Tibial nerve (tissue), 4 donors: ENCODE data around the gene ZMYND8. TPM values are rescaled to one million over a fixed set of nuclear protein-coding genes. Genes with fewer than 3 reads are reported as not detected.
A peak's percentile ranks its signal among the peaks of the same experiment; 100 is the strongest.
"Not testable (repeated sequence)": the region's sequence is repeated elsewhere in the genome, so short reads cannot be mapped to it uniquely, and the experiment has no call there.

Experiments used
- DNase-seq, 2 donors: peaks; one replicate each; pipeline ENCODE4 v3.0.0-alpha.2; 2019; ENCODE audit warnings: low spot score in 2 of 2
- H3K27ac ChIP-seq, 4 donors: fragments of 200-600 bp; sonication (generic) in 3 of 4; one replicate each; pipeline ENCODE4 v1.5.1; 2017 to 2019; ENCODE audit warnings: mild to moderate bottlenecking in 1 of 4
- H3K27me3 ChIP-seq, 2 donors: fragments of 200-600 bp; sonication (generic) in 1 of 2; one replicate each; pipeline versions ENCODE4 v1.5.1 to v1.6.0; 2017 to 2019
- H3K36me3 ChIP-seq, 3 donors: fragments of 200-600 bp; sonication (generic); one replicate each; pipeline ENCODE4 v1.5.1; 2018 to 2019
- H3K4me1 ChIP-seq, 4 donors: fragments of 200-600 bp; sonication (generic) in 3 of 4; one replicate each; pipeline ENCODE4 v1.5.1; 2017 to 2019
- H3K4me3 ChIP-seq, 4 donors: fragments of 200-600 bp; sonication (generic) in 3 of 4; one replicate each; pipeline ENCODE4 v1.5.1; 2017 to 2019; ENCODE audit warnings: mild to moderate bottlenecking in 1 of 4, moderate library complexity in 1 of 4
- H3K9me3 ChIP-seq, 4 donors: fragments of 200-600 bp; sonication (generic) in 3 of 4; one replicate each; pipeline ENCODE4 v1.5.1; 2017 to 2019
- CTCF ChIP-seq, 5 experiments: fragments of 200-600 bp in 3 of 5; fragments of 450-650 bp in 2 of 5; sonication (generic) in 3 of 5; IDR thresholded peaks; one replicate each; pipeline ENCODE4 v1.5.1; 2016 to 2019; ENCODE audit warnings: antibody characterized with exemption in 5 of 5, mild to moderate bottlenecking in 3 of 5, moderate library complexity in 2 of 5
- EP300 ChIP-seq, 2 donors: sonication (generic); formaldehyde crosslinking; IDR thresholded peaks; one replicate each; pipeline ENCODE4 v1.6.1; 2017; ENCODE audit warnings: antibody characterized with exemption in 2 of 2, mild to moderate bottlenecking in 1 of 2
- POLR2A ChIP-seq, 2 donors: fragments of 450-650 bp; IDR thresholded peaks; one replicate each; pipeline ENCODE4 v1.6.1; 2017; ENCODE audit warnings: antibody characterized with exemption in 2 of 2, mild to moderate bottlenecking in 2 of 2, moderate library complexity in 2 of 2
- WGBS, 2 donors: methylation state at CpG; one replicate each; pipeline ENCODE4 v1.1.5; 2018; 5-methylcytosine and 5-hydroxymethylcytosine counted together
- total RNA-seq, 4 donors: library from RNA; depleted of rRNA; stranded (reverse); fragments of >200 nt; gene quantifications; one replicate each; pipeline ENCODE4 v1.1.0, GENCODE V29; 2016

Gene ZMYND8
- total RNA-seq, 4 donors from 2014 or later: 45.3 to 69.9 (median 49.8) TPM

DNA sequence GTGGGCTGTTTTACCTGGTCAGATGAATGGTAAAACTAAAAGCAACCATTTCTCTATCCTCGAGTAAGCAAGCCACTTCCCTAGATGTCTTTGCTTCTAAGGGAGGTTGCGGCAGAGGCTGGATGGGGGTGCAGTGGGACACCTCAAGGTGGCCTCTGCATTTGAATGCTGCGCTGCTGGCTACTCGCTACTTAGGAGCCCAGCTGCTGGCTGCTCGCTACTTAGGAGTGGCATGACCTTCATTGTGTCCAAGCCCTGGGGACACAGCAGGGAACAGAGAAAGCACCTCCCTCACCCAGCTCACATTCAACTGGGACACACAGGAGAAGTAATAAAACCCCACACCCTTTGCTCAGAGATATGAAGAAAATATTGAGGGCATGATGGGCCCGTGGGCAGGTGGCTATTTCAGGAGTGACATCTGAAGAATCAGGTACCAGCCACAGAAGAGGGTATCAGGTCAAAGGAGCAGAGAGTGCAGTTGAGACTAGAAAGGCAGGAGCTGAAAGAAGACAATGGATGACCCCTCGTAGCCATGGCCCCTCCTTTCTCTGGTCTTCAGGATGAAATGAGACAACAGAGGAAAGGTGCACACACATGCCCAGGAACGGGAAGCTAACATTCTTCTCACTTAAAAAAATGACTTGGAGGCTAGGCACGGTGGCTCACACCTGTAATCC is 149.4 kb downstream of the ZMYND8 start:
- 77 to 80% methylated on average over 9 of the region's 9 CpGs for WGBS, 2 donors

GRCh38 chr20:47206552-47206951 is 149.9 kb downstream of the ZMYND8 start:
- DNase-seq, H3K4me1 ChIP-seq, H3K27me3 ChIP-seq, H3K4me3 ChIP-seq, H3K27ac ChIP-seq, H3K9me3 ChIP-seq: not testable (repeated sequence)
- 88 to 93% methylated on average over 10 of the region's 10 CpGs for WGBS, 2 donors
- H3K36me3 ChIP-seq: peaks cover 0 to 38% (median 8%) of the 10 kb centered on the region in 3 donors

More for the DNA sequence above, 149.4 kb downstream of the ZMYND8 start:
- H3K36me3 ChIP-seq: peaks cover 0 to 44% (median 12%) of the 10 kb centered on the region in 3 donors
- TF ChIP-seq POLR2A (IDR thresholded peaks at IDR 0.05): no peak
- TF ChIP-seq CTCF (IDR thresholded peaks at IDR 0.05): no peak
- no peak for TF ChIP-seq EP300 (IDR thresholded peaks at IDR 0.05)
- DNase-seq: no peak
- no peak overlapping the region for H3K4me3 ChIP-seq
- H3K27me3 ChIP-seq: no peaks in the 10 kb centered on the region
- H3K9me3 ChIP-seq: no peaks in the 10 kb centered on the region
- no peaks in the 10 kb centered on the region for H3K4me1 ChIP-seq
- no peak overlapping the region for H3K27ac ChIP-seq

DNA sequence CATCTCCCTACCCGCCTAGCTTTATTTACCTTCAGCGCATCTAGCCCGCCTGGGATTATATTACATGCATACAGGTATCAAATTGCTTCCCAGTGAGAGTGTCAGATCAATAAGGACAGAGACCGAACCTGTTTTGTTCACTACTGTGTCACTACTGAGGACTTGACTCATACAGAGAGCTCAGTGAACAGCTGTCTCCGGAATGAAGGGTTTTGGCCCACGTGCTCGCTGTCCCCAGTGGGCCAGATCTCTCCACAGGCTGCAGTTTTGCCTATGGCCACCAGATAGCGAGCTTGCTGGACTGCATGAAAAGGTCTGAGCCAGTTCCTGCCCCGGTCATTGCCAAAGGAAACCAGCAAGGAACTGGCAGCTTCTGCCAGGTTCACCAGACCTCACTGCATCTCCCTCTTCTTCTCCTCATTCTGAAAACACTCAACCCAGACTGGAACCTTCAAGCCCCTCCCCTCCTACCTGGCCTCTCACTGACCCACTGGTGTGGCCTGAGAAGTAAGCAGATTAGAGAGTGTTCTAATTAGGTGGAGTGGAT is 150.8 kb downstream of the ZMYND8 start:
- WGBS, 2 donors: 54 to 73% methylated on average over 9 of the region's 9 CpGs
- Histone ChIP-seq H3K27me3 (no peaks in the 10 kb centered on the region), H3K36me3 (peaks cover 0 to 29% (median 2%) of the 10 kb centered on the region in 3 donors), H3K4me3 (no peak overlapping the region), H3K27ac (no peak overlapping the region), H3K9me3 (no peaks in the 10 kb centered on the region), H3K4me1 (no peaks in the 10 kb centered on the region)
- no peak for TF ChIP-seq POLR2A (IDR thresholded peaks at IDR 0.05)
- peak; percentile 36 to 60 (median 47) for TF ChIP-seq CTCF (IDR thresholded peaks at IDR 0.05)
- peak; percentile 39 to 41 for DNase-seq

GRCh38 chr20:47204850-47205122 is 151.7 kb downstream of the ZMYND8 start:
- not testable (repeated sequence) for H3K4me3 ChIP-seq, H3K9me3 ChIP-seq, H3K27me3 ChIP-seq, H3K4me1 ChIP-seq, DNase-seq, H3K27ac ChIP-seq
- 93 to 96% methylated on average over 11 of the region's 11 CpGs for WGBS, 2 donors
- peaks cover 0 to 21% (median 0%) of the 10 kb centered on the region in 3 donors for H3K36me3 ChIP-seq

DNA sequence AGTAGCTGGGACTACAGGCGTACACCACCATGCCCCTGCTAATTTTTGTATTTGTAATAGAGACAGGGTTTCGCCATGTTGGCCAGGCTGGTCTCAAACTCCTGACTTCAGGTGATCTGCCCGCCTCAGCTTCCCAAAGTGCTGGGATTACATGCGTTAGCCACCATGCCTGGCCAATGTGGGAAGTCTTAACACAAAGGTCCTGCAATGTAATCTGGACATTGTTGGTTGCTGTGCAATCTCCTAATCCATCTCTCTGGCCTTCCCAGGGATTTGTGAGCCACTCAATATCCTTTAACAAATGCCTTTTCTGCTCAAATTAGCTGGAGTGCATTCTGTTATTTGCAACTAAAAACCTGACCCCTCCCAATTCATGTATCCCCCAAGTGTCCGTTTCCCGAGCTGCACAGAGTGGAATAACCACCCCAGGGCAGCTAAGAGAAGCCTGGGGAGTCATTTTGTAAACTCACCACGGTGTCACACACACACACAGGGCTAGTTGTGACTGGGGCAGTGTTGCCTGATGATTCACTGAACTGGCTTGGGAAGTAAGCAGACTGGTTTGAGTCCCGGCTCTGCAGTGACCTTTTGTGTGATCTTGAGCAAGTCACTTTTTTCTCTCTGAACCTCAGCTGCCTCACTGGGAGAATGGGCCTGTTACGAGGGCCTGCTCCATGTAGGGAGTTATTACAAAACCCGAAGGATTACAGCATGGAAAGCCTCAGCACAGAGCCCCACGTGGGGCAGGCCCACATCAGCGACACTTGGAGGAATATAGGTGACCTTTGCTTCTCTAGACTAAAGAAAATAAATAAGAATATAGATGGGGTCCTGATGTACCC is 152.3 kb downstream of the ZMYND8 start:
- DNase-seq: no peak
- Histone ChIP-seq H3K4me3 (no peak overlapping the region), H3K9me3 (no peaks in the 10 kb centered on the region), H3K27me3 (no peaks in the 10 kb centered on the region), H3K4me1 (no peaks in the 10 kb centered on the region), H3K27ac (no peak overlapping the region), H3K36me3 (peaks cover 0 to 15% (median 0%) of the 10 kb centered on the region in 3 donors)
- 89 to 90% methylated on average over 12 of the region's 12 CpGs for WGBS, 2 donors
- TF ChIP-seq POLR2A (IDR thresholded peaks at IDR 0.05) (no peak), CTCF (IDR thresholded peaks at IDR 0.05) (no peak), EP300 (IDR thresholded peaks at IDR 0.05) (no peak)
